Testis (tissue), 3 donors: ENCODE data around the gene C19orf25. TPM values are rescaled to one million over a fixed set of nuclear protein-coding genes. Genes with fewer than 3 reads are reported as not detected.

Experiments used
- DNase-seq: peaks from one replicate; pipeline ENCODE4 v3.0.0-alpha.2; 2019
- H3K27ac ChIP-seq, 2 donors: fragments of 200-600 bp; sonication (generic); one replicate each; pipeline ENCODE4 v1.5.1; 2019
- H3K27me3 ChIP-seq: fragments of 200-600 bp; sonication (generic); one replicate; pipeline ENCODE4 v1.5.1; 2019
- H3K36me3 ChIP-seq: fragments of 200-600 bp; sonication (generic); one replicate; pipeline ENCODE4 v1.5.1; 2017; ENCODE audit warnings: low read depth; ENCODE audit errors: missing control alignments
- H3K4me1 ChIP-seq: fragments of 200-600 bp; sonication (generic); one replicate; pipeline ENCODE4 v1.5.1; 2019
- H3K4me3 ChIP-seq, 2 donors: fragments of 200-600 bp; sonication (generic); one replicate each; pipeline ENCODE4 v1.5.1; 2017 to 2019
- H3K9me3 ChIP-seq: fragments of 200-600 bp; sonication (generic); one replicate; pipeline ENCODE4 v1.5.1; 2017
- CTCF ChIP-seq, 3 experiments: fragments of 450-650 bp in 2 of 3; fragments of 200-600 bp in 1 of 3; sonication (generic) in 1 of 3; IDR thresholded peaks; one replicate each; pipeline ENCODE4 v1.5.1; 2016 to 2019; ENCODE audit warnings: antibody characterized with exemption in 3 of 3, mild to moderate bottlenecking in 2 of 3, moderate library complexity in 1 of 3
- POLR2A ChIP-seq: fragments of 450-650 bp; IDR thresholded peaks from one replicate; pipeline ENCODE4 v1.6.1; 2017; ENCODE audit warnings: antibody characterized with exemption, mild to moderate bottlenecking, moderate library complexity
- WGBS, 2 donors: methylation state at CpG; one replicate each; pipeline ENCODE4 v1.1.5; 2018; 5-methylcytosine and 5-hydroxymethylcytosine counted together
- intact Hi-C: fragments of 100-400 bp; cut with DNase I; formaldehyde crosslinking; loops from one replicate; pipeline ENCODE4 v1.15.1; 2023; ENCODE audit warnings: low total_unique reads
- polyA plus RNA-seq: library from polyadenylated mRNA; stranded (reverse); fragments of 350-450 nt; fragmentation: Illumina TruSeq; extraction: RNeasy Lipid Tissue Mini Kit (QIAGEN cat#74804); gene quantifications from one replicate; pipeline ENCODE4 v1.2.3, GENCODE V29; 2014; ENCODE audit warnings: low read depth, low replicate concordance; ENCODE audit not compliant: insufficient read depth
- total RNA-seq, 2 donors: library from RNA; depleted of rRNA; stranded (reverse); fragments of >200 nt; gene quantifications; one replicate each; pipeline ENCODE4 v1.2.3, GENCODE V29; 2016

Gene C19orf25
- total and polyA plus RNA-seq, 3 donors from 2014 or later, result 39.3 to 72.5 (median 55.4) TPM

- Histone ChIP-seq H3K9me3 (no peaks in the 10 kb centered on the region), H3K4me3 (no peak overlapping the region), H3K36me3 (no peaks in the 10 kb centered on the region), H3K27ac (no peak overlapping the region), H3K27me3 (no peaks in the 10 kb centered on the region), H3K4me1 (peaks cover 4% of the 10 kb centered on the region)
- TF ChIP-seq CTCF (IDR thresholded peaks at IDR 0.05) (no peak), POLR2A (no peak)
- no peak for DNase-seq
- WGBS, 2 donors, result 78 to 86% methylated on average over 9 of the region's 9 CpGs
- intact Hi-C loops, result no loop called here
These were observed 19.5 kb downstream of the C19orf25 start for GRCh38 chr19:1459479-1459878.

DNA sequence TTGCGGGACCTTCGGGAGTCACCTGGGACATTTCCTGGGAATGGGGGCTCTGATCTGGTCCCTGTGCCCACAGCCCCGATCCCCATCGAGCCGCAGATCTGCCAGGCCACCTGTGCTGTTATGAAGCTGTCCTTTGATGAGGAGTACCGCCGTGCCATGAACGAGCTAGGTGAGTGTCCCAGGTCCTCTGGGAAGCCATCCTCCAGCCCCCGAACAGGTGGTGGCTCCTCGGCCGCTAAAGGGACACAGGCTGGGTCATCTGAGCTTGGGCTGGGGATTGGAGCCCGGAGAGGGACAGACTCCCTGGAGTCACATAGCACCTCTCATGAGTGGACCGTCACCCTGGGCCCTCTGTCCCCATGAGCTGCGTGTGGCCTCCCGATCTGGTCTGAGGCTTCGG lies 21.1 kb downstream of the C19orf25 start:
- H3K4me3 ChIP-seq, result no peak overlapping the region
- no peak overlapping the region for H3K27ac ChIP-seq
- peaks cover 12% of the 10 kb centered on the region for H3K4me1 ChIP-seq
- WGBS, 2 donors, result 89 to 91% methylated on average over 3 to 14 of the region's 16 CpGs
- no peaks in the 10 kb centered on the region for H3K36me3 ChIP-seq
- no peaks in the 10 kb centered on the region for H3K27me3 ChIP-seq
- DNase-seq, result no peak
- no peaks in the 10 kb centered on the region for H3K9me3 ChIP-seq
- intact Hi-C loops, result no loop called here
- no peak for TF ChIP-seq POLR2A
- no peak for TF ChIP-seq CTCF (IDR thresholded peaks at IDR 0.05)

DNA sequence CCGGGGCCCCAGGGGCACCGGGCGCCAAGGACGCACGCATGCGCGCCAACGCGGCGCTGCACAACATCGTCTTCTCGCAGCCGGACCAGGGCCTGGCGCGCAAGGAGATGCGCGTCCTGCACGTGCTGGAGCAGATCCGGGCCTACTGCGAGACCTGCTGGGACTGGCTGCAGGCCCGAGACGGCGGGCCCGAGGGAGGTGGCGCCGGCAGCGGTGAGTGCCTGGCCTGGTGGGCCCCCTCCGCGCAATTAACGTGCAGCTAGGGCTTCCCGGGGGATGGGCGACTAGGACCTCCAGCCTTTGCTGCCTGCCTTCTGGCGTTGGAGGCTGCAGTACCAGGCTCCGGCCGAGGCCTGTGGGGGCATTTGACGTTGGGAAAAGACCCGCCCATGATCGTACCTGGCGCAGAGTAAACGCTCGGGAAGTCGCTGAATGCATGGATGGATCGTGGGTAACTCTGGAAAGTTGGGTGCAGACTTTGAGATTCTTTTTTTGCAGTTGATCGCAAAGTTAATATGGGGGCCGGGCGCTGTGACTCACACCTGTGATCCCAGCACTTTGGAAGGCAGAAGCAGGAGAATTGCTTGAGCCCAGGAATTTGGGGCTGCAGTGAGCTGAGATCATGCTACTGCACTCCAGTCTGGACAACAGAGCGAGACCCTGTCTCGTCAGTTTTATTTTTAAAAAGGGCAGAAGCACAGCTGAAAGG lies 21.8 kb downstream of the C19orf25 start:
- H3K36me3 ChIP-seq, result no peaks in the 10 kb centered on the region
- WGBS, 2 donors, result 40% methylated on average over 33 to 48 of the region's 48 CpGs
- TF ChIP-seq POLR2A (no peak), CTCF (IDR thresholded peaks at IDR 0.05) (no peak)
- H3K9me3 ChIP-seq, result no peaks in the 10 kb centered on the region
- H3K4me3 ChIP-seq, result no peak overlapping the region
- no peak overlapping the region for H3K27ac ChIP-seq
- H3K27me3 ChIP-seq, result no peaks in the 10 kb centered on the region
- DNase-seq, result no peak
- intact Hi-C loops, result no loop called here
- peaks cover 18% of the 10 kb centered on the region for H3K4me1 ChIP-seq

- no peak overlapping the region for H3K4me3 ChIP-seq
- 28 to 41% methylated on average over 8 to 43 of the region's 43 CpGs for WGBS, 2 donors
- no peaks in the 10 kb centered on the region for H3K9me3 ChIP-seq
- DNase-seq, result no peak
- intact Hi-C loops, result no loop called here
- no peaks in the 10 kb centered on the region for H3K27me3 ChIP-seq
- peaks cover 22% of the 10 kb centered on the region for H3K4me1 ChIP-seq
- H3K36me3 ChIP-seq, result no peaks in the 10 kb centered on the region
- no peak overlapping the region for H3K27ac ChIP-seq
- TF ChIP-seq POLR2A, result no peak
- TF ChIP-seq CTCF (IDR thresholded peaks at IDR 0.05), result no peak
These were observed 22.7 kb downstream of the C19orf25 start for GRCh38 chr19:1456121-1456900.
